GM12878 (cell line): ENCODE data around the gene PRKN. TPM values are rescaled to one million over a fixed set of nuclear protein-coding genes. Genes with fewer than 3 reads are reported as not detected.

Experiments
- ATF2 ChIP-seq: IDR thresholded peaks from 2 replicates; pipeline ENCODE4 v1.6.1; 2012; ENCODE audit warnings: low read length, inconsistent platforms
- ATF3 ChIP-seq: IDR thresholded peaks from 2 replicates; pipeline ENCODE4 v1.6.1; 2011; ENCODE audit warnings: low read depth, mild to moderate bottlenecking, low read length, moderate library complexity, borderline replicate concordance; ENCODE audit errors: extremely low read depth
- CREB1 ChIP-seq: IDR thresholded peaks from 2 replicates; pipeline ENCODE4 v1.6.1; 2012; ENCODE audit warnings: low read depth, mild to moderate bottlenecking, inconsistent platforms
- E2F8 ChIP-seq: fragments of 450-650 bp; IDR thresholded peaks from 2 replicates; pipeline ENCODE4 v1.6.1; 2018; ENCODE audit warnings: mild to moderate bottlenecking, low read depth, moderate library complexity; ENCODE audit not compliant: partially characterized antibody
- E4F1 ChIP-seq: fragments of 450-650 bp; IDR thresholded peaks from 2 replicates; pipeline ENCODE4 v1.6.1; 2018; ENCODE audit warnings: borderline replicate concordance, mild to moderate bottlenecking; ENCODE audit not compliant: partially characterized antibody
- ESRRA ChIP-seq: IDR thresholded peaks from 2 replicates; pipeline ENCODE4 v1.6.1; 2012; ENCODE audit warnings: mild to moderate bottlenecking, low read length, improper control_type of control experiment
- LARP7 ChIP-seq: fragments of 450-650 bp; IDR thresholded peaks from 2 replicates; pipeline ENCODE4 v1.6.1; 2017; ENCODE audit warnings: mild to moderate bottlenecking
- MEF2B ChIP-seq: fragments of 450-650 bp; IDR thresholded peaks from 2 replicates; pipeline ENCODE4 v1.6.1; 2018; ENCODE audit warnings: mild to moderate bottlenecking, moderate library complexity; ENCODE audit not compliant: partially characterized antibody, poor library complexity, severe bottlenecking
- TCF3 ChIP-seq: IDR thresholded peaks from 2 replicates; pipeline ENCODE4 v1.6.1; 2012; ENCODE audit warnings: low read depth, mild to moderate bottlenecking, low read length, borderline replicate concordance; ENCODE audit not compliant: insufficient read depth
- ZNF622 ChIP-seq: fragments of 450-650 bp; IDR thresholded peaks from 2 replicates; pipeline ENCODE4 v1.6.1; 2017; ENCODE audit warnings: mild to moderate bottlenecking, inconsistent platforms
- polyA plus RNA-seq, 11 experiments: library from polyadenylated mRNA; depleted of rRNA in 4 of 11; unstranded in 6 of 11; stranded (reverse) in 5 of 11; fragments of >200 nt; fragmentation: Nextera tagmentation in 4 of 11; fragmentation: Illumina TruSeq in 1 of 11; extraction: Ambion mirVana in 4 of 11; extraction: Trizol in 1 of 11; gene quantifications; 1 replicate in 1 of 11; 2 replicates in 10 of 11; pipeline versions ENCODE4 v1.2.1 to v1.2.3, GENCODE V29; 2011 to 2016; ENCODE audit warnings: inconsistent platforms in 2 of 11, missing spikeins in 2 of 11, low read depth in 1 of 11
- total RNA-seq, 4 experiments: library from RNA; depleted of rRNA in 3 of 4; stranded (reverse); fragments of >200 nt in 3 of 4; fragmentation: Illumina TruSeq in 1 of 4; extraction: Trizol in 1 of 4; gene quantifications; 2 replicates each; pipeline versions ENCODE4 v1.2.1 to v1.2.3, GENCODE V29; 2013 to 2021

The PRKN gene
- total and polyA plus RNA-seq, 10 of the 15 experiments (the other 5 are each of a cell fraction or from before 2014, with no cell fraction given): 0.06 to 0.09 TPM; not detected in 8

- no peak for TF ChIP-seq ZNF622
- no peak for TF ChIP-seq LARP7
- no peak for TF ChIP-seq TCF3
- TF ChIP-seq E4F1: peak; percentile 73
- no peak for TF ChIP-seq E2F8
- TF ChIP-seq ESRRA: no peak
- 0 out of 2 replicates have a peak, but pooled peaks have one; percentile 34 for TF ChIP-seq ATF2
- peak; percentile 91 for TF ChIP-seq CREB1
- no peak for TF ChIP-seq ATF3
- TF ChIP-seq MEF2B: no peak
Observed at GRCh38 chr6:162727322-162728182, at the start of gene PRKN, which contains the start of gene PACRG (continued).
